Embryonic facial prominence (tissue), 1 donor: ENCODE data around the gene SUN3.
"Not testable (repeated sequence)": the region's sequence is repeated elsewhere in the genome, so short reads cannot be mapped to it uniquely, and the experiment has no call there.

ENCODE experiments used
- DNase-seq: peaks from one replicate; pipeline ENCODE4 v3.0.0-alpha.2; 2016; ENCODE audit errors: extremely low spot score

SUN3 gene

GRCh38 chr7:48031111-48031510 is 2.2 kb upstream of the SUN3 start:
- no peak for DNase-seq

- no peak for DNase-seq
Observed at GRCh38 chr7:48025624-48026023, 3.3 kb downstream of the SUN3 start.

GRCh38 chr7:48017674-48018073 is 11.2 kb downstream of the SUN3 start:
- no peak for DNase-seq

GRCh38 chr7:48016641-48017040 is 12.3 kb downstream of the SUN3 start:
- no peak for DNase-seq

- no peak for DNase-seq
Observed at GRCh38 chr7:48011951-48012350, 17.0 kb downstream of the SUN3 start.

- DNase-seq = no peak
Observed at GRCh38 chr7:48011323-48011722, 17.6 kb downstream of the SUN3 start.

GRCh38 chr7:48009954-48010353 is 19.0 kb downstream of the SUN3 start:
- DNase-seq = no peak

GRCh38 chr7:48009257-48009656 is 19.6 kb downstream of the SUN3 start:
- no peak for DNase-seq

- DNase-seq = no peak
Observed at GRCh38 chr7:48006866-48007265, 22.0 kb downstream of the SUN3 start.

GRCh38 chr7:48004638-48005037 is 24.3 kb downstream of the SUN3 start:
- no peak for DNase-seq

- DNase-seq = no peak
Observed at GRCh38 chr7:48004032-48004431, 24.9 kb downstream of the SUN3 start.

GRCh38 chr7:48000164-48000563 is 28.7 kb downstream of the SUN3 start:
- DNase-seq = not testable (repeated sequence)

GRCh38 chr7:47999413-47999812 is 29.5 kb downstream of the SUN3 start:
- no peak for DNase-seq

GRCh38 chr7:47992446-47992845 is 36.5 kb downstream of the SUN3 start:
- DNase-seq = no peak

- DNase-seq = no peak
Observed at GRCh38 chr7:47991741-47992311, 37.1 kb downstream of the SUN3 start.

- no peak for DNase-seq
Observed at GRCh38 chr7:47991270-47991669, 37.6 kb downstream of the SUN3 start.

- no peak for DNase-seq
Observed at GRCh38 chr7:47990592-47990991, 38.3 kb downstream of the SUN3 start.

- not testable (repeated sequence) for DNase-seq
Observed at GRCh38 chr7:47989607-47990400, 39.1 kb downstream of the SUN3 start.

- DNase-seq = no peak
Observed at GRCh38 chr7:47988496-47989386, 40.2 kb downstream of the SUN3 start.

GRCh38 chr7:47982610-47983009 is 46.3 kb downstream of the SUN3 start:
- no peak for DNase-seq

- not testable (repeated sequence) for DNase-seq
Observed at GRCh38 chr7:47980648-47981047, 48.3 kb downstream of the SUN3 start.

GRCh38 chr7:47979832-47980181 is 49.1 kb downstream of the SUN3 start:
- DNase-seq = no peak
